Fibroblast of the aortic adventitia (primary cell): ENCODE results near the gene KRTAP22-2. TPM values are rescaled to one million over a fixed set of nuclear protein-coding genes. Genes with fewer than 3 reads are reported as not detected.

Experiments used
- DNase-seq: peaks from one replicate; pipeline ENCODE4 v3.0.0-alpha.2; 2010; ENCODE audit warnings: low read depth
- H3K4me3 ChIP-seq: 2 replicates; pipeline ENCODE4 v1.5.1; 2011; ENCODE audit warnings: low read depth, mild to moderate bottlenecking, control low read depth, low read length, moderate library complexity
- small RNA-seq: library from RNA; depleted of rRNA; stranded (forward); fragments of <200 nt; gene quantifications from one replicate; pipeline ENCODE3, GENCODE V24; 2012
- total RNA-seq: library from RNA; depleted of rRNA; stranded (reverse); fragments of >200 nt; gene quantifications from 2 replicates; pipeline ENCODE4 v1.2.3, GENCODE V29; 2012; ENCODE audit warnings: low replicate concordance
- TF ChIP-seq, protein P1 (sequence below): IDR thresholded peaks from 2 replicates; pipeline ENCODE4 v1.5.1; 2011; ENCODE audit warnings: mild to moderate bottlenecking, low read length, control low read depth, inconsistent platforms; ENCODE audit not compliant: insufficient read depth

Gene KRTAP22-2
- total RNA-seq, 1 donor = not detected

DNA sequence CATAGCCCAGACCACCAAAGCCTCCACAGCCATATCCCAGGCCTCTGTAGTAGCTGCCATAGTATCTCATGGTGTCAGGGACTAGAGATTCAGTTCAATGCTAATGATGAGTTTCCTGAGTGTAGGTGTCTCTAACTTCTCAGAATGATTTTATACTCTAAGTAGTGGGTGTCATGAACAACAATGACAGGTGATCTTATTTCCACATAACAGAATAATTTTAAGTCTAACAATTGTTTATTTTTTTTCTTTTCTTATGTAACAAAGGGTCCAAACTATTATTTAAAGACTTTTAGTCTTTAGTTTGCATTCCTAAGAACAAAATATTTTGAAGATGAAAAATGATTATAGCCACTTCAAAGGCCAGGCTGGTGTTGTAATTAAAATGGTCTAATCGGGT, 48.4 kb downstream of the KRTAP22-2 start, which contains the start of gene KRTAP19-6:
KRTAP19-6 (minus strand) TSS at position 101 of the 400 bp plus-strand sequence; CDS start at position 70, 31 bp downstream.
- H3K4me3 ChIP-seq = no peak within 1 kb of the TSS
- TF ChIP-seq, protein P1, sequence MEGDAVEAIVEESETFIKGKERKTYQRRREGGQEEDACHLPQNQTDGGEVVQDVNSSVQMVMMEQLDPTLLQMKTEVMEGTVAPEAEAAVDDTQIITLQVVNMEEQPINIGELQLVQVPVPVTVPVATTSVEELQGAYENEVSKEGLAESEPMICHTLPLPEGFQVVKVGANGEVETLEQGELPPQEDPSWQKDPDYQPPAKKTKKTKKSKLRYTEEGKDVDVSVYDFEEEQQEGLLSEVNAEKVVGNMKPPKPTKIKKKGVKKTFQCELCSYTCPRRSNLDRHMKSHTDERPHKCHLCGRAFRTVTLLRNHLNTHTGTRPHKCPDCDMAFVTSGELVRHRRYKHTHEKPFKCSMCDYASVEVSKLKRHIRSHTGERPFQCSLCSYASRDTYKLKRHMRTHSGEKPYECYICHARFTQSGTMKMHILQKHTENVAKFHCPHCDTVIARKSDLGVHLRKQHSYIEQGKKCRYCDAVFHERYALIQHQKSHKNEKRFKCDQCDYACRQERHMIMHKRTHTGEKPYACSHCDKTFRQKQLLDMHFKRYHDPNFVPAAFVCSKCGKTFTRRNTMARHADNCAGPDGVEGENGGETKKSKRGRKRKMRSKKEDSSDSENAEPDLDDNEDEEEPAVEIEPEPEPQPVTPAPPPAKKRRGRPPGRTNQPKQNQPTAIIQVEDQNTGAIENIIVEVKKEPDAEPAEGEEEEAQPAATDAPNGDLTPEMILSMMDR = no peak
- no peak for DNase-seq

Small RNA genes within 50 kb of the gene (small RNA-seq; reads per million reads assigned to genes)
- gene KRTAP20-1 (not detected), gene KRTAP20-4 (not detected), gene KRTAP22-1 (not detected), gene KRTAP22-2 (not detected)

Other genes starting within 250 kb of the KRTAP22-2 start
- not detected in 2 replicates for gene KRTAP23-1, start 241.8 kb downstream of the KRTAP22-2 start, total RNA-seq
- gene KRTAP13-2, start 218.1 kb downstream of the KRTAP22-2 start, total RNA-seq = not detected in 2 replicates
- not detected in 2 replicates for gene KRTAP13-1, start 194.4 kb downstream of the KRTAP22-2 start, total RNA-seq
- not detected in 2 replicates for gene KRTAP13-3, start 164.5 kb downstream of the KRTAP22-2 start, total RNA-seq
- gene KRTAP13-4, start 160.2 kb downstream of the KRTAP22-2 start, total RNA-seq = not detected in 2 replicates
- gene KRTAP15-1, start 150.1 kb downstream of the KRTAP22-2 start, total RNA-seq = not detected in 2 replicates
- not detected in 2 replicates for gene KRTAP19-1, start 110.0 kb downstream of the KRTAP22-2 start, total RNA-seq
- gene KRTAP19-2, start 103.0 kb downstream of the KRTAP22-2 start, total RNA-seq = not detected in 2 replicates
- gene KRTAP19-3, start 98.4 kb downstream of the KRTAP22-2 start, total RNA-seq = not detected in 2 replicates
- not detected in 2 replicates for gene KRTAP19-4, start 93.2 kb downstream of the KRTAP22-2 start, total RNA-seq
- gene KRTAP19-5, start 88.3 kb downstream of the KRTAP22-2 start, total RNA-seq = not detected in 2 replicates
- gene KRTAP19-6, start 48.5 kb downstream of the KRTAP22-2 start, total RNA-seq = not detected in 2 replicates
- gene KRTAP19-7, start 29.1 kb downstream of the KRTAP22-2 start, total RNA-seq = not detected in 2 replicates
- not detected in 2 replicates for gene KRTAP6-3, start 2.0 kb upstream of the KRTAP22-2 start, total RNA-seq
- not detected in 2 replicates for gene KRTAP6-2, start 8.5 kb upstream of the KRTAP22-2 start, total RNA-seq
- gene KRTAP22-1, start 10.7 kb upstream of the KRTAP22-2 start, total RNA-seq = not detected in 2 replicates
- gene KRTAP6-1, start 23.5 kb upstream of the KRTAP22-2 start, total RNA-seq = not detected in 2 replicates
- gene KRTAP20-1, start 26.0 kb upstream of the KRTAP22-2 start, total RNA-seq = not detected in 2 replicates
- gene KRTAP20-4, start 30.2 kb upstream of the KRTAP22-2 start, total RNA-seq = not detected in 2 replicates
- gene KRTAP20-2, start 44.8 kb upstream of the KRTAP22-2 start, total RNA-seq = not detected in 2 replicates
- not detected in 2 replicates for gene KRTAP20-3, start 52.5 kb upstream of the KRTAP22-2 start, total RNA-seq
- not detected in 2 replicates for gene KRTAP21-3, start 128.4 kb upstream of the KRTAP22-2 start, total RNA-seq
- gene KRTAP21-2, start 156.9 kb upstream of the KRTAP22-2 start, total RNA-seq = not detected in 2 replicates
- gene KRTAP21-1, start 165.0 kb upstream of the KRTAP22-2 start, total RNA-seq = not detected in 2 replicates
- gene KRTAP8-1, start 222.9 kb upstream of the KRTAP22-2 start, total RNA-seq = not detected in 2 replicates
- not detected in 2 replicates for gene KRTAP7-1, start 239.4 kb upstream of the KRTAP22-2 start, total RNA-seq